Measurements from ENCODE around the gene SSB.
"Not testable (repeated sequence)": the region's sequence is repeated elsewhere in the genome, so short reads cannot be mapped to it uniquely, and the experiment has no call there.

SSB gene

GRCh38 chr2:169840747-169841142 lies 42.1 kb downstream of the SSB start:
- H3K27ac ChIP-seq: no peak overlapping the region
- TF ChIP-seq CTCF (conservative IDR thresholded peaks at IDR 0.05): no peak

GRCh38 chr2:169841625-169842024 lies 43.0 kb downstream of the SSB start:
- not testable (repeated sequence) for H3K27ac ChIP-seq

GRCh38 chr2:169845016-169845415 lies 46.3 kb downstream of the SSB start:
- TF ChIP-seq CTCF (conservative IDR thresholded peaks at IDR 0.05): no peak
- no peak overlapping the region for H3K27ac ChIP-seq

- not testable (repeated sequence) for H3K27ac ChIP-seq
Observed at GRCh38 chr2:169848959-169849693, 50.5 kb downstream of the SSB start.

GRCh38 chr2:169849710-169850109 lies 51.0 kb downstream of the SSB start:
- TF ChIP-seq CTCF (conservative IDR thresholded peaks at IDR 0.05): no peak
- no peak overlapping the region for H3K27ac ChIP-seq

GRCh38 chr2:169853041-169853668 lies 54.5 kb downstream of the SSB start:
- TF ChIP-seq CTCF (conservative IDR thresholded peaks at IDR 0.05): no peak
- no peak overlapping the region for H3K27ac ChIP-seq

- not testable (repeated sequence) for H3K27ac ChIP-seq
Observed at GRCh38 chr2:169855281-169856258, 56.9 kb downstream of the SSB start.

- H3K27ac ChIP-seq: no peak overlapping the region
- no peak for TF ChIP-seq CTCF (conservative IDR thresholded peaks at IDR 0.05)
Observed at GRCh38 chr2:169859423-169859822, 60.8 kb downstream of the SSB start.

- H3K27ac ChIP-seq: no peak overlapping the region
Observed at GRCh38 chr2:169860149-169860548, 61.5 kb downstream of the SSB start.

More at GRCh38 chr2:169860149-169860548, 61.5 kb downstream of the SSB start:
- TF ChIP-seq CTCF (conservative IDR thresholded peaks at IDR 0.05): no peak

Measured in VCaP (cell line).